HG02798 (cell line): ENCODE results near the gene OXCT2.

Experiments
- ATAC-seq: cut with Tn5 transposase; IDR thresholded peaks from one replicate; pipeline ENCODE4 v1.9.1; 2021; ENCODE audit warnings: mild to moderate bottlenecking; ENCODE audit not compliant: unreplicated experiment, poor library complexity

Gene OXCT2

GRCh38 chr1:39738622-39739366 is 32.4 kb downstream of the OXCT2 start, which contains the start of gene PPIE:
TSS of gene PPIE (plus strand) at chr1:39738882. CDS start at chr1:39738901, 19 bp downstream.
- ATAC-seq: peak; percentile 91

- no peak for ATAC-seq
Measured at GRCh38 chr1:39737546-39738169, 33.5 kb downstream of the OXCT2 start.

- ATAC-seq: no peak
Measured at GRCh38 chr1:39735731-39736130, 35.4 kb downstream of the OXCT2 start.

GRCh38 chr1:39733161-39733560 is 38.0 kb downstream of the OXCT2 start:
- ATAC-seq: no peak

GRCh38 chr1:39732730-39733129 is 38.4 kb downstream of the OXCT2 start:
- ATAC-seq: no peak

- no peak for ATAC-seq
Measured at GRCh38 chr1:39729842-39730241, 41.3 kb downstream of the OXCT2 start.

- no peak for ATAC-seq
Measured at GRCh38 chr1:39729030-39729429, 42.1 kb downstream of the OXCT2 start.

GRCh38 chr1:39727932-39728317 is 43.2 kb downstream of the OXCT2 start:
- ATAC-seq: no peak

GRCh38 chr1:39727221-39727931 is 43.8 kb downstream of the OXCT2 start:
- ATAC-seq: no peak

GRCh38 chr1:39726600-39726999 is 44.5 kb downstream of the OXCT2 start:
- ATAC-seq: no peak

GRCh38 chr1:39722495-39722894 is 48.7 kb downstream of the OXCT2 start:
- ATAC-seq: no peak

GRCh38 chr1:39721664-39722063 is 49.5 kb downstream of the OXCT2 start:
- no peak for ATAC-seq

- ATAC-seq: no peak
Measured at GRCh38 chr1:39720094-39720999, 50.8 kb downstream of the OXCT2 start.
